OCI-LY7 (cell line): Measurements from ENCODE around the gene TFAP2A. TPM values are rescaled to one million over a fixed set of nuclear protein-coding genes. Genes with fewer than 3 reads are reported as not detected.
A peak's percentile ranks its signal among the peaks of the same experiment; 100 is the strongest.

Experiments
- Bru-seq: library from RNA; stranded (reverse); fragments of 400-500 nt; gene quantifications from one replicate; lab custom pipeline; 2021; lab: Mats Ljungman, UMichigan
- BruChase-seq, 2 experiments: library from RNA; stranded (reverse); fragments of 400-500 nt; gene quantifications; one replicate each; lab custom pipeline; 2021; lab: Mats Ljungman, UMichigan
- BruUV-seq: library from RNA; stranded (reverse); fragments of 400-500 nt; replicated peaks from 2 replicates; lab custom pipeline; 2021; lab: Mats Ljungman, UMichigan
- CTCF ChIA-PET: fragments of 300-600 bp; sonication (Branson Sonifier 250); formaldehyde crosslinking; loops from one replicate; lab custom pipeline; 2022; ENCODE audit warnings: antibody characterized with exemption; ENCODE audit not compliant: unreplicated experiment; lab: Charles Lee
- POLR2A ChIA-PET: fragments of 300-600 bp; sonication (Branson Sonifier 250); formaldehyde crosslinking; loops from one replicate; lab custom pipeline; 2022; ENCODE audit warnings: antibody characterized with exemption; lab: Charles Lee
- DNase-seq: peaks from one replicate; pipeline ENCODE4 v3.0.0-alpha.2; 2015; ENCODE audit warnings: low spot score
- H2AFZ ChIP-seq: fragments of 200-600 bp; sonication (generic), shearing (Covaris generic); 2 replicates; pipeline ENCODE4 v1.6.1; 2014; ENCODE audit warnings: mild to moderate bottlenecking, antibody characterized with exemption, low read length, moderate library complexity
- H3K27ac ChIP-seq: fragments of 200-600 bp; sonication (generic); 2 replicates; pipeline ENCODE4 v1.5.1; 2014; ENCODE audit warnings: mixed run types, low read depth, mild to moderate bottlenecking, moderate library complexity, low read length, inconsistent platforms; ENCODE audit not compliant: poor library complexity, severe bottlenecking
- H3K36me3 ChIP-seq: fragments of 200-600 bp; sonication (generic); 2 replicates; pipeline ENCODE4 v1.6.1; 2014; ENCODE audit warnings: mild to moderate bottlenecking, antibody characterized with exemption, low read length, moderate library complexity, mixed read lengths; ENCODE audit not compliant: insufficient read depth
- H3K4me1 ChIP-seq: fragments of 200-600 bp; sonication (generic); 2 replicates; pipeline ENCODE4 v1.5.1; 2014; ENCODE audit warnings: mild to moderate bottlenecking, low read length; ENCODE audit not compliant: insufficient read depth, poor library complexity, severe bottlenecking
- H3K4me2 ChIP-seq: fragments of 200-600 bp; sonication (generic); 2 replicates; pipeline ENCODE4 v1.6.1; 2014; ENCODE audit warnings: mild to moderate bottlenecking, low read length
- H3K4me3 ChIP-seq: fragments of 200-600 bp; sonication (generic); 2 replicates; pipeline ENCODE4 v1.5.1; 2014; ENCODE audit warnings: mild to moderate bottlenecking, low read depth, low read length; ENCODE audit not compliant: poor library complexity, severe bottlenecking
- H3K79me2 ChIP-seq: fragments of 200-600 bp; sonication (generic); 2 replicates; pipeline ENCODE4 v1.6.1; 2016; ENCODE audit warnings: low read depth, mild to moderate bottlenecking, low read length, moderate library complexity, mixed read lengths; ENCODE audit not compliant: insufficient read depth
- H3K9me2 ChIP-seq: fragments of 200-600 bp; sonication (generic); 2 replicates; pipeline ENCODE4 v1.6.1; 2016; ENCODE audit warnings: mild to moderate bottlenecking, low read length, mixed read lengths; ENCODE audit not compliant: insufficient read depth
- H3K9me3 ChIP-seq: fragments of 200-600 bp; sonication (generic); 2 replicates; pipeline ENCODE4 v1.6.1; 2014; ENCODE audit warnings: mild to moderate bottlenecking, mixed run types, low read length, mixed read lengths
- H4K20me1 ChIP-seq: fragments of 200-600 bp; sonication (generic); 2 replicates; pipeline ENCODE4 v1.6.1; 2014; ENCODE audit warnings: mild to moderate bottlenecking, antibody characterized with exemption, low read length, moderate library complexity, mixed read lengths; ENCODE audit not compliant: insufficient read depth
- CTCF ChIP-seq: fragments of 200-600 bp; sonication (generic); conservative IDR thresholded peaks from 2 replicates; pipeline ENCODE4 v1.5.1; 2014; ENCODE audit warnings: mild to moderate bottlenecking, antibody characterized with exemption, low read length, moderate library complexity, mixed read lengths
- EZH2phosphoT487 ChIP-seq: fragments of 200-600 bp; sonication (generic); IDR thresholded peaks from 2 replicates; pipeline ENCODE4 v1.6.1; 2018; ENCODE audit warnings: low read depth, borderline replicate concordance, mild to moderate bottlenecking, mixed run types, antibody characterized with exemption, low read length, moderate library complexity, mixed read lengths
- intact Hi-C: fragments of 100-400 bp; cut with micrococcal nuclease; formaldehyde crosslinking; loops from one replicate; pipeline ENCODE4 v1.10.0; 2022; ENCODE audit not compliant: unreplicated experiment
- long read RNA-seq: library from polyadenylated mRNA; stranded (forward); transcript quantifications from one replicate; pipeline ENCODE4 v2.0.0, GENCODE V29; 2022
- total RNA-seq, 2 experiments: library from RNA; depleted of rRNA in 1 of 2; stranded (reverse); fragments of >200 nt in 1 of 2; shearing (Covaris generic) in 1 of 2; gene quantifications; 2 replicates each; pipeline ENCODE4 v1.2.3, GENCODE V29; 2014 to 2022

TFAP2A gene
- total RNA-seq (2014; rRNA removed; shearing (Covaris generic)) (0.36 and 2.0 TPM in 2 replicates), total RNA-seq (2022) (2.5 and 3.3 TPM in 2 replicates), Bru-seq, nascent RNA (percentile 30 among the genes with signal in this experiment), BruChase-seq, experiment 1, labeled RNA remaining after a 6-hour chase (percentile 27 among the genes with signal in this experiment), BruChase-seq, experiment 2, labeled RNA remaining after a 2-hour chase (percentile 32 among the genes with signal in this experiment)
- long read RNA-seq, partial matches to known transcripts: 2 of 3 reads
- long read RNA-seq, other reads (novel, unspliced or antisense): 0 of 3 reads

DNA sequence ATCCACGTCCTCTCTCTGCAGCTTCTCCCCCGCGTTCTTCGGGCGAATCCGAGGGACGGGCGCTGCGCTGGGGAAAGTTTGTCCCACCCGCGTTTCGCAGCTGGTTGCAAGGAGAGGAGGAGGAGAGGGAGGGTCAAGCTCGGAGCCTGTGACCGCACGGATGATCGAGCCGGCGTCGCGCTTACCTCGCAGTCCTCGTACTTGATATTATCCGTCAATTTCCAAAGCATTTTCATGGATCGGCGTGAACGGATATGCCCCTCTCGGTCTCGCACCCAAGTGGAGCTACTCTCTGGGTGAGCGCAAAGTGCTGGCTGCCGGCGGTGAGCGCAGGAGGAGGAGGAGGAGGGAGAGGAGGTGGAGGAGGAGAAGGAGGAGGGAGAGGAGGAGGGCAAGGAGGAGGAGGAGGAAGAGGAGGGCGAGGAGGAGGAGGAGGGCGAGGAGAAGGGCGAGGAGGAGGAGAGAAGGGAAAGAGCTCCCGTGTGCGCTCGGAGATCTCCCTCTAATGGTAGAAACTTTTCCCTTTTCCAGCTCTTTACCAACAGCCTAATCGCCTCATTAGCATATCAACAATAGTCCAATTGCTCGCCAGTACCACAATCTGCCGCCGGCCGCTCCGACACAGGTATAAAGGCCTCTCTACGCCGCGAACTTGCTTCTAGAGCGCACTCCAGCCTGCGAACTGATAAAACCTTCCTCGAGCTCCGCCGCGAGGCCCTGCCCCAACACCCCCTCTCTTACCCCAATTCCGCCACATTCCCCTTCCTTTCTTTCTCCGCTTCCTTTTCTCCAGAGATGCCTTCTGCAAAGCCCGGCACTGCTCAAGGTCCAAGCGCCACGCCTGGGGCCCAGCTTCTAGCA, at the start of gene TFAP2A:
Gene TFAP2A, minus strand, starts transcription at position 319 of the 861 bp plus-strand sequence. Its CDS starts 83 bp downstream, at position 236.
- ChIA-PET CTCF (interaction anchor here (0.7 kb wide), 1 partner anchor 1322 kb away, joined by 15 read pairs; no protein-coding TSS in a partner anchor), POLR2A (interaction anchor here (1.2 kb wide), 1 partner anchor 190 kb away, joined by 3 read pairs; no protein-coding TSS in a partner anchor)
- Histone ChIP-seq H3K79me2 (no peaks in the 10 kb centered on the region), H3K4me3 (no peak within 1 kb of the TSS), H3K9me2 (no peaks in the 10 kb centered on the region), H2AFZ (no peak within 1 kb of the TSS), H3K4me2 (no peak within 1 kb of the TSS), H3K36me3 (no peaks in the 10 kb centered on the region), H3K9me3 (no peaks in the 10 kb centered on the region), H3K4me1 (peaks cover 9% of the 10 kb centered on the region), H3K27ac (no peak within 1 kb of the TSS), H4K20me1 (no peaks in the 10 kb centered on the region)
- no TSS peak for BruUV-seq
- intact Hi-C loops: no loop called here
- TF ChIP-seq CTCF: no peak
- no peak for TF ChIP-seq EZH2phosphoT487
- no peak for DNase-seq

GRCh38 chr6:10463491-10464481, 48.9 kb upstream of the TFAP2A start:
- CTCF ChIA-PET: no interaction called here
- no peak overlapping the region for H3K4me2 ChIP-seq

More at GRCh38 chr6:10463491-10464481, 48.9 kb upstream of the TFAP2A start:
- POLR2A ChIA-PET: interaction anchor here (0.6 kb wide), 1 partner anchor 1112 kb away, joined by 4 read pairs; no protein-coding TSS in a partner anchor
- Histone ChIP-seq H3K9me3 (no peaks in the 10 kb centered on the region), H4K20me1 (no peaks in the 10 kb centered on the region), H3K4me1 (peaks cover 9% of the 10 kb centered on the region), H3K4me3 (no peak overlapping the region), H2AFZ (no peak overlapping the region), H3K27ac (no peak overlapping the region), H3K36me3 (no peaks in the 10 kb centered on the region), H3K9me2 (no peaks in the 10 kb centered on the region), H3K79me2 (no peaks in the 10 kb centered on the region)
- no peak for TF ChIP-seq CTCF
- no peak for TF ChIP-seq EZH2phosphoT487
- BruUV-seq: no TSS peak
- DNase-seq: no peak
- intact Hi-C loops: no loop called here
